ENCODE measurements around the gene GRIK2.

DNA sequence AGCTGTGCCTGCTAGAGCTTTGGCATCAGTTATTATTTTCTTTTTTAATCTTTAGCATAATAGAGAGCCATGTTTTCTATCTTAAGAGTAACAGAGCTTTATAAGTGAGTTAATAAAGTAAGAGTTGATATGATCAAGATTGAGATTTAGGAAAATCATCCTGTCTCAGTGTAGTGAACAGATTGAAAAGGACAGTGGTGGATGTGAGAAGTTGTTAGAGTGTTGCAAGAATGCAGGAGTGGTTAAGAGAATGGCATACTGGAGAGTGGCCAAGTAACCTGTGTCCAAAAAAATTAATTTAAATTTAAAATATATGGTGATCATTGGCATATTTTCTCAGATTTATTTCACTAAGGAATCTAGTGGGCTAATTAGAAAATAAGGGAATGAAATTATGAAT, 629.3 kb downstream of the GRIK2 start:
- TF ChIP-seq CTCF (conservative IDR thresholded peaks at IDR 0.05; ENCODE audit: low read depth, low read length) (no peak), USF2 (IDR thresholded peaks at IDR 0.05; ENCODE audit: low read depth, low read length) (no peak), MXI1 (IDR thresholded peaks at IDR 0.05; ENCODE audit: borderline replicate concordance, low read depth, low read length) (no peak), BHLHE40 (IDR thresholded peaks at IDR 0.05; ENCODE audit: low read depth, low read length) (no peak), MAZ (IDR thresholded peaks at IDR 0.05; ENCODE audit: borderline replicate concordance, low read depth, low read length) (no peak), POLR2A (IDR thresholded peaks at IDR 0.05; ENCODE audit: low read depth, low read length) (no peak), RCOR1 (IDR thresholded peaks at IDR 0.05; ENCODE audit: insufficient replicate concordance, low read length) (no peak), SMC3 (IDR thresholded peaks at IDR 0.05; ENCODE audit: low read depth, low read length) (no peak), RAD21 (IDR thresholded peaks at IDR 0.05; ENCODE audit: low read length) (no peak), CHD1 (IDR thresholded peaks at IDR 0.05; ENCODE audit: low read depth, low read length) (no peak), CEBPB (IDR thresholded peaks at IDR 0.05; ENCODE audit: low read depth, low read length) (no peak), MAFK (IDR thresholded peaks at IDR 0.05; ENCODE audit: low read depth, low read length) (no peak), FOS (IDR thresholded peaks at IDR 0.05; ENCODE audit: low read depth, low read length) (no peak)
- TF ChIP-seq, protein P1, sequence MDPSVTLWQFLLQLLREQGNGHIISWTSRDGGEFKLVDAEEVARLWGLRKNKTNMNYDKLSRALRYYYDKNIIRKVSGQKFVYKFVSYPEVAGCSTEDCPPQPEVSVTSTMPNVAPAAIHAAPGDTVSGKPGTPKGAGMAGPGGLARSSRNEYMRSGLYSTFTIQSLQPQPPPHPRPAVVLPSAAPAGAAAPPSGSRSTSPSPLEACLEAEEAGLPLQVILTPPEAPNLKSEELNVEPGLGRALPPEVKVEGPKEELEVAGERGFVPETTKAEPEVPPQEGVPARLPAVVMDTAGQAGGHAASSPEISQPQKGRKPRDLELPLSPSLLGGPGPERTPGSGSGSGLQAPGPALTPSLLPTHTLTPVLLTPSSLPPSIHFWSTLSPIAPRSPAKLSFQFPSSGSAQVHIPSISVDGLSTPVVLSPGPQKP (IDR thresholded peaks at IDR 0.05; ENCODE audit: borderline replicate concordance, low read depth, low read length) = no peak

All from IMR-90 (cell line).